Mesendoderm (in vitro differentiated cells): ENCODE measurements around the gene BDH2.

Source experiments
- DNase-seq: peaks from one replicate; pipeline ENCODE4 v3.0.0; 2013
- H2AK5ac ChIP-seq: 2 replicates; pipeline ENCODE4 v1.6.1; 2013; ENCODE audit warnings: low read length, inconsistent platforms
- H2BK120ac ChIP-seq: 2 replicates; pipeline ENCODE4 v1.6.1; 2013; ENCODE audit warnings: low read depth, mild to moderate bottlenecking, low read length, moderate library complexity, mixed read lengths
- H2BK15ac ChIP-seq: replicated peaks from 2 replicates; pipeline ENCODE4 v1.6.1; 2013; ENCODE audit warnings: low read depth, mild to moderate bottlenecking, moderate library complexity
- H2BK5ac ChIP-seq: 2 replicates; pipeline ENCODE4 v1.6.1; 2013; ENCODE audit warnings: low read length, inconsistent platforms
- H3K18ac ChIP-seq: 2 replicates; pipeline ENCODE4 v1.6.1; 2013; ENCODE audit warnings: mild to moderate bottlenecking, low read length, mixed read lengths
- H3K23ac ChIP-seq: one replicate; pipeline ENCODE4 v1.6.1; 2013; ENCODE audit warnings: low read length
- H3K27ac ChIP-seq: 2 replicates; pipeline ENCODE4 v1.5.1; 2013; ENCODE audit warnings: low read depth, mild to moderate bottlenecking, inconsistent platforms, low read length, moderate library complexity
- H3K27me3 ChIP-seq: 2 replicates; pipeline ENCODE4 v1.6.1; 2013; ENCODE audit warnings: low read length, control low read depth, mild to moderate bottlenecking, inconsistent platforms; ENCODE audit not compliant: insufficient read depth, poor library complexity
- H3K36me3 ChIP-seq: 2 replicates; pipeline ENCODE4 v1.6.1; 2013; ENCODE audit warnings: low read length, inconsistent platforms; ENCODE audit not compliant: control insufficient read depth, insufficient read depth
- H3K4ac ChIP-seq: one replicate; pipeline ENCODE4 v1.6.1; 2013; ENCODE audit warnings: low read depth, mild to moderate bottlenecking, low read length, moderate library complexity
- H3K4me1 ChIP-seq: 2 replicates; pipeline ENCODE4 v1.6.1; 2013; ENCODE audit warnings: low read depth, low read length, inconsistent platforms; ENCODE audit not compliant: control insufficient read depth
- H3K4me2 ChIP-seq: 2 replicates; pipeline ENCODE4 v1.6.1; 2013; ENCODE audit warnings: low read length
- H3K4me3 ChIP-seq: 2 replicates; pipeline ENCODE4 v1.5.1; 2013; ENCODE audit warnings: mild to moderate bottlenecking, low read length
- H3K56ac ChIP-seq: one replicate; pipeline ENCODE4 v1.6.1; 2013; ENCODE audit warnings: low read length
- H3K79me1 ChIP-seq: 2 replicates; pipeline ENCODE4 v1.6.1; 2013; ENCODE audit warnings: low read length, inconsistent platforms
- H3K79me2 ChIP-seq: 2 replicates; pipeline ENCODE4 v1.6.1; 2013; ENCODE audit warnings: mild to moderate bottlenecking, low read length; ENCODE audit not compliant: control insufficient read depth, insufficient read depth
- H3K9ac ChIP-seq: 2 replicates; pipeline ENCODE4 v1.6.1; 2013; ENCODE audit warnings: low read length, inconsistent platforms
- H4K5ac ChIP-seq: one replicate; pipeline ENCODE4 v1.6.1; 2013; ENCODE audit warnings: low read length
- H4K8ac ChIP-seq: one replicate; pipeline ENCODE4 v1.6.1; 2013; ENCODE audit warnings: low read depth, mild to moderate bottlenecking, control low read depth, low read length, moderate library complexity
- WGBS: extraction: QIAGEN DNeasy Blood & Tissue Kit; methylation state at CpG from one replicate; pipeline ENCODE4 v1.1.7; 2013; ENCODE audit warnings: low lambda C conversion rate, missing lambda C conversion rate; ENCODE audit not compliant: insufficient coverage; ENCODE audit errors: extremely low coverage; 5-methylcytosine and 5-hydroxymethylcytosine counted together

Gene BDH2

DNA sequence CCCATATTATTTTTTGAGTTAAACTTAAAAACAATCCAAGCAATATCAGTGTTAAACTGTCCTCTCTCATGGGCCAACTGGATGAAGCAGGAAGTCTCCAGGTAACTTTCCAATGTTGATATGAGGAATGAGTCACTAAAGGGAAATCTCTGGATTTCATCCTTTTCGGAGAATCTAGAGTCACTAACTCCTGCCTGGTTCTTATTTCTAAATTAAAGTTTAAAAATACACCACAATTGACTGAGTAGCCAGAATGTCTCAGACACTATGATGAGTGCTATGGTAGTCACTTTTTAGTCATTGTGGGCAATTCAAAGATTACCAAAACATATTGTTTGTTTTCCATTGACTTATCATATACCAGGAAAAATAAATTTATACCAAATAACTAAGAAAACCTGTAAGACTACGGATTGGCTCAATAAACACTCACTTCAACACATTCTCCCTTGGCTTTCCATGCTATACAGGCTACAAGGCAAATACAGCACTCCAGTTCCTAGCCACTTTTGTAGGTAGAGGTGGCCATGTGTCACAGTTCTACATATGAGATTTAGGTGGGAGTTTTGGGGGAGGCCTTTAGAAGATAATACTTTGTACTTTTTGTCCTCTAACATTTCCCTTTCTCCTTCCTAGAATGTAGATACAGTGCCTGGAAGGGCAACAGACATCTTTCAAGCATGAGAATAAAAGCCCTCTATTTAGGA, 31.6 kb downstream of the BDH2 start:
- no CpG with 5 or more reads among the region's 2 CpGs for WGBS
- Histone ChIP-seq H2BK5ac (no peak overlapping the region), H3K79me2 (no peaks in the 10 kb centered on the region), H3K9ac (no peak overlapping the region), H3K4me2 (no peak overlapping the region), H3K36me3 (no peaks in the 10 kb centered on the region), H3K23ac (no peak overlapping the region), H3K27me3 (no peaks in the 10 kb centered on the region), H4K8ac (no peak overlapping the region), H4K5ac (no peak overlapping the region), H2BK15ac (no peak overlapping the region), H3K4ac (no peak overlapping the region), H3K56ac (no peak overlapping the region), H3K4me1 (no peaks in the 10 kb centered on the region), H3K4me3 (no peak overlapping the region), H2BK120ac (no peak overlapping the region), H3K79me1 (no peaks in the 10 kb centered on the region), H3K18ac (no peak overlapping the region), H2AK5ac (no peak overlapping the region), H3K27ac (no peak overlapping the region)
- peak; percentile 10 for DNase-seq

GRCh38 chr4:103060453-103061148, 39.0 kb downstream of the BDH2 start:
- Histone ChIP-seq H2BK120ac (no peak overlapping the region), H3K36me3 (no peaks in the 10 kb centered on the region), H2BK15ac (no peak overlapping the region), H3K56ac (no peak overlapping the region), H4K5ac (no peak overlapping the region), H2BK5ac (no peak overlapping the region), H3K27me3 (no peaks in the 10 kb centered on the region), H3K9ac (no peak overlapping the region), H3K4me1 (no peaks in the 10 kb centered on the region), H3K18ac (no peak overlapping the region), H3K4ac (no peak overlapping the region), H4K8ac (no peak overlapping the region), H3K23ac (no peak overlapping the region), H3K79me2 (no peaks in the 10 kb centered on the region), H3K4me3 (no peak overlapping the region), H3K79me1 (no peaks in the 10 kb centered on the region), H2AK5ac (no peak overlapping the region), H3K27ac (no peak overlapping the region), H3K4me2 (no peak overlapping the region)
- no CpG with 5 or more reads among the region's 2 CpGs for WGBS
- no peak for DNase-seq

GRCh38 chr4:103054030-103054429, 45.6 kb downstream of the BDH2 start:
- Histone ChIP-seq H3K79me1 (no peaks in the 10 kb centered on the region), H3K4ac (no peak overlapping the region), H2BK5ac (no peak overlapping the region), H2BK15ac (no peak overlapping the region), H3K27me3 (no peaks in the 10 kb centered on the region), H3K23ac (no peak overlapping the region), H4K8ac (no peak overlapping the region), H2AK5ac (no peak overlapping the region), H3K4me2 (no peak overlapping the region), H3K9ac (no peak overlapping the region), H3K79me2 (no peaks in the 10 kb centered on the region), H2BK120ac (no peak overlapping the region), H3K56ac (no peak overlapping the region), H3K4me3 (no peak overlapping the region), H3K18ac (no peak overlapping the region), H4K5ac (no peak overlapping the region), H3K36me3 (no peaks in the 10 kb centered on the region), H3K27ac (no peak overlapping the region), H3K4me1 (no peaks in the 10 kb centered on the region)
- WGBS, result no CpG with 5 or more reads among the region's 3 CpGs
- DNase-seq, result no peak

GRCh38 chr4:103052779-103053178, 46.9 kb downstream of the BDH2 start:
- WGBS, result no CpG with 5 or more reads among the region's 3 CpGs
- Histone ChIP-seq H3K79me1 (no peaks in the 10 kb centered on the region), H3K4me2 (no peak overlapping the region), H3K23ac (no peak overlapping the region), H3K4ac (no peak overlapping the region), H3K9ac (no peak overlapping the region), H3K56ac (no peak overlapping the region), H3K18ac (no peak overlapping the region), H2AK5ac (no peak overlapping the region), H3K36me3 (no peaks in the 10 kb centered on the region), H2BK120ac (no peak overlapping the region), H3K79me2 (no peaks in the 10 kb centered on the region), H3K27me3 (no peaks in the 10 kb centered on the region), H3K27ac (no peak overlapping the region), H4K8ac (no peak overlapping the region), H3K4me3 (no peak overlapping the region), H2BK15ac (no peak overlapping the region), H4K5ac (no peak overlapping the region), H3K4me1 (no peaks in the 10 kb centered on the region), H2BK5ac (no peak overlapping the region)
- DNase-seq, result no peak

GRCh38 chr4:103052145-103052544, 47.5 kb downstream of the BDH2 start:
- no peak overlapping the region for H2BK120ac ChIP-seq
- H3K79me2 ChIP-seq, result no peaks in the 10 kb centered on the region
- H3K9ac ChIP-seq, result no peak overlapping the region
- H3K56ac ChIP-seq, result no peak overlapping the region
- no peak overlapping the region for H2AK5ac ChIP-seq
- no peak for DNase-seq
- H3K4me2 ChIP-seq, result no peak overlapping the region
- WGBS, result no CpG with 5 or more reads among the region's 3 CpGs
- H3K18ac ChIP-seq, result no peak overlapping the region
- no peak overlapping the region for H3K4ac ChIP-seq
- H4K8ac ChIP-seq, result no peak overlapping the region
- H3K79me1 ChIP-seq, result no peaks in the 10 kb centered on the region
- no peak overlapping the region for H4K5ac ChIP-seq
- H3K23ac ChIP-seq, result no peak overlapping the region
- no peak overlapping the region for H2BK15ac ChIP-seq
- no peaks in the 10 kb centered on the region for H3K27me3 ChIP-seq
- no peak overlapping the region for H3K4me3 ChIP-seq
- H2BK5ac ChIP-seq, result no peak overlapping the region
- no peaks in the 10 kb centered on the region for H3K36me3 ChIP-seq
- no peaks in the 10 kb centered on the region for H3K4me1 ChIP-seq
- no peak overlapping the region for H3K27ac ChIP-seq
